HG03378 (cell line): ENCODE data around the gene EXOSC9.
A peak's percentile ranks its signal among the peaks of the same experiment; 100 is the strongest.

Experiments used
- ATAC-seq: cut with Tn5 transposase; IDR thresholded peaks from one replicate; pipeline ENCODE4 v1.9.1; 2021; ENCODE audit warnings: mild to moderate bottlenecking, moderate library complexity; ENCODE audit not compliant: unreplicated experiment

The EXOSC9 gene

GRCh38 chr4:121788896-121789295, 12.2 kb upstream of the EXOSC9 start:
- peak; percentile 81 for ATAC-seq

DNA sequence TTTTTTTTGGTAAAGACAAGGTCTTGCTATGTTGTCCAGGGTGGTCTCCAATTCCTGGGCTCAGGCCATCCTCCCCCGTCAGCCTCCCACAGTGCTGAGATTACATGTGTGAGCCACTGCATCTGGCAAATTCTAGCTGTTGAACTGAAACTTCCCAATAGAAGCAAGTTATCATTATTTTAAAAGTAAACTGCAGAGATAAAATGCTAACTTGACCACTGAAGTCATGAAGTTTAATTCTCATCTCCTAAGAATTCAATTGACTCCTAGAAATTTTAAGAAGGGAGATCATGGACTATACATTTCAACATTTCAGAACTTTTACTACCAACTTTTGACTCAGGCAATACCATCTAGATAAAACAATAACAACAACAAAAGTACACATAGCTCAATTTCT, 11.7 kb upstream of the EXOSC9 start:
- ATAC-seq: no peak

GRCh38 chr4:121789960-121790829, 10.9 kb upstream of the EXOSC9 start:
- ATAC-seq: no peak

- no peak for ATAC-seq
Measured at GRCh38 chr4:121790976-121791375, 10.1 kb upstream of the EXOSC9 start.

GRCh38 chr4:121791481-121791880, 9.6 kb upstream of the EXOSC9 start:
- ATAC-seq: no peak

DNA sequence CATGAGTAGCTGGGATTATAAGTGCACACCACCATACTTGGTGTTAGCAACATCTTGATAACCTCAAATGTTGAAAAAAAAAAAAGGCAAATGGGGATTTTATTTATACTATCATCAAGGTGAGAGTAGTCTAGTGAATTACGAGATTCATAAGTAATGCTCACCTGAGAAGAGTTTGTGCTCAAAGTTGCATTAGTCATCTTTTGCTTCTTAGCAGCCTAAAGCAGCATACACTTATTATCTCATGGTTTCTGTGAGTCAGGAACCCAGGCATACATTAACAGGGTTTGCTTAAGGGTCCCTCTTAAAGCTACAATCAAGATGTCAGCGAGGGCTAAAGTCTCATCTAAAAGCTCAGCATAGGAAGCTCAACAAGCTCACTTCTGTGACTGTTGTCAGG, 8.2 kb upstream of the EXOSC9 start:
- no peak for ATAC-seq

DNA sequence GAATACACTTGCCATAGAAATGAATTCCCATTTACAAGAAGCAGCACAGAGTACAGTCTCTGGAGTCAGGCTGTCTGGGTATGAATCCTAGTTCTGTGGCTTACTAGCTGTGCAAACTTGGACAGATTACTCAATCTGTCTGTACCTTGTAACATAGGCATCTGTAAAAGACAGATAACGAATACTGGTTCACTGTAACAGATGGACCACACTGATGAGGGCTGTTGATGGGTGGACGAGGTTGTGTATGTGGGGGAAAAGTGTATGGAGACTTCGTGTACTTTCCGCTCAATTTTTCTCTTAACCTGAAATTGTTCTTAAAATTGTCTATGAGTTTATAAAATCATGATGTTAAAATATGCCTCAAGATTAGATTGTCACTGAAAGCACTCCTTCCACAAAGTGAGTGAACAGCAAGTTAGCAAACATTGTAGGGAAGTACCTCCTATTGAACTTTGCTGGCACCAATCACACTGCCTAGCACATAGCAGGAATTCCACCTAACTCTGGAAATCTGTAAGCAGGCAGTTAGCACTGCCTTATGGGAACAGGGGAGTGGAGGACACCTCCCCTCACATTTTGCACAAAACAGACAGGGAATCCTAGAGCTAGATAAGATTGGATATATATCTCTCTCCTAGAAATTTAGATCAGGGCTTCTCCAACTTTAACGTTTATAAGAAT, 6.5 kb upstream of the EXOSC9 start:
- no peak for ATAC-seq

DNA sequence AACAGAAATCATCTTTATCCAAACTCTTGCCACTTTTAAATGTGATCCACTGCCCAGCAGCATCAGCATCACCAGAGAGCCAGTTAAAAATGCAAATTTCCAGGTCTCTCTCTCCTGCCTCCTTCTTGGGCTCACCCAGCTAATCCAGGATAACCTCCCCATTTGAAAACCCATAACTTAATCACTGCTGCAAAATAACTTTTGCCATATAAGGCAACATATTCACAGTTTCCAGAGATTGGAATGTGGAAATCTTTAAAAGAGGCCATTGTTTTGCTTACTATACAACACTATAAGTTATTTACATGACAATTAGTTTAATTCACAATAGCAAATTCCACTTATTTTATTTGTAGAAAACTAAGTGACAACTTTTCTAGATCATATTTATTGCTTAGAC, 4.8 kb upstream of the EXOSC9 start:
- ATAC-seq: no peak

DNA sequence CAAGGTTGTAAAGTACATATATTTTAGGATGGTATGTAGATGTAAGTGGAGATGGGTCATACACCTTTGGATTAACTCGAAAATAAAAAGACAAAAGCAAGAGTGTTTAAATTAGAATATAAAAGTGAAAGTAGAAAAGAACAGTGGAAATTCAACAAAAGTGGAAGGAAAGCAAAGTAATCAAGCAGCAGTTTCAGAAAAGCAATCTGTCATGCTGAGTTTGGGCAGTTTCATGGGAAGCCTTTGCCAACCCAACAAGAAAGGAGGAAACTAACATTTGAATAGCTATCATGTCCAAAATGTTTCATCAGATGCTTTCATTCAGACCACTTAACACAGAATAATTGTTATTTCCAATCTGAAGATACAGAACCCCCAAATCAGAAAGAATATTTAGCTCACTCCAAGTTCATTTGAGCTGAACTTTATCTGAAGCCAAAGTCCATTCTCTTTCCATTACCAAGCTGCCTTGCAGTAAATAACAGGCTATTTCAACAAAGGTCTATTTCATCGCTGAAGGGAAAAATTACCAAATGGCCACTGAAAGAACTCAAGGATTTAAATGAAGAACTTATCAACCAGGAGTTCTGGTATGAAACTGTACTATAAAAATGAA, 1.8 kb upstream of the EXOSC9 start:
- no peak for ATAC-seq

DNA sequence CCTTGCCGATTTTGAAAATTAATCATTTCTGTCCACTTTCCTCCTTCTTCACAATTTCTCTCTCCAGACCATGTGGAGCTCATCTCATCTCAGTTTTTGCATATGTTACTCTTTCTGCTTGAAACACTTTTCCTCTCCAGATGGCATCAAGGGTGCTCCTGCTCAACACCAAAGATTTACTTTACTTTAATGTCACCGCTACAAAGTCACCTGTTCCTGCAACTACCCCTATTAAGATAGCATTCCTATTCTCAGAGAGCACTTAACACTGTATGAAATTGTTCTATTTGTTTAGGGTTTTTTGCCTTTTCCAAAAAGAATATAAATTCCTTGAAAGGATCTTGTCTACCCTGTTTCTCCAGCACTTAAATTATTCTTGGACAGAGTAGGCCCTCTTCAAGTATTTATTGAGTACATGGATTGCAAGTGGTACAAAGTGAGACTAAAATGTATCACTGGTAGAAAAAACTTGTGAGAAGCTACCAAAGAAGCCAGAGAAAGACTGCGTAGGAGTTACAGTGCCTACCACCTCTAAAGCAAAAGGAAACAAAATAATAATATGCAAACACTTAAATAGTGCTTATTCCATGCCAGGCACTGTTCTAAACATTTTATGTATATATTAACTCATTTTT, 1.1 kb upstream of the EXOSC9 start:
- no peak for ATAC-seq

- ATAC-seq: peak; percentile 12
Measured at GRCh38 chr4:121800638-121800960, 524 bp upstream of the EXOSC9 start.

DNA sequence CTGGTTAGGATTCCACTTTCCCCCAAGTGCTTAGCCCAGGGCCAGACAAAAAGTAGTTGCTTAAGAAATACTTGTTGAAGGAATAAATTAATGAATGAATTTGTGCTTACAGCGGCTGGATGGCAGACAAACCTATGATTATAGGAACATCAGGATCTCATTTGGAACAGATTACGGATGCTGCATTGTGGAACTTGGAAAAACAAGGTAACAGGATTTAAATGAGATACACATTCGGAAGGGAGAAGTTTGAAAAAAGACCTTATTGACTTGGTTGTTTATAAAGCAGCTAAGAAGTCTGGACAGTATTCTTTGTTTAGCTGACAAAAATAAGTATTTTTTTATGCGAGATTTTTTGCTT, 572 bp downstream of the EXOSC9 start:
- no peak for ATAC-seq

GRCh38 chr4:121806411-121806810, 5.3 kb downstream of the EXOSC9 start:
- no peak for ATAC-seq

- ATAC-seq: no peak
Measured at GRCh38 chr4:121811122-121811521, 10.0 kb downstream of the EXOSC9 start.

DNA sequence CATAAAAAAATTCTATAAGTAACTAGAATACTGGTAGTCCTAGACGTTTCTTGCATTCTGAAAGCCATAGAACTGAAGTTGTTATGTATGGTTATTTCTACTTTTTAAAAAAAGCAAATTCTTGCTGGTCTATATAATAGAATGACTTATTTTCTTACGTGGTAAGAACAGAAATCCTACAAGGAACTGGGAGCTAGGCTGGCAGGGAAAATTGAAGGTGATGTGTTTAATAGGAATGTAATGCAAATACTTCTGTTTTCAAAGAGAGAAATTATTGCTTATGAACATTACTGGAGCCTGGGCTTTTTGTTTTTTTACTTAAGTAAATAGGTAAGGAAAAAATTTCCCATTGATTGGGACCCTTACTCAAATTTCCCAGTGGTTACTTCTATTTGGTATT, 13.6 kb downstream of the EXOSC9 start:
- no peak for ATAC-seq

- ATAC-seq: no peak
Measured at GRCh38 chr4:121817006-121817405, 15.9 kb downstream of the EXOSC9 start.

DNA sequence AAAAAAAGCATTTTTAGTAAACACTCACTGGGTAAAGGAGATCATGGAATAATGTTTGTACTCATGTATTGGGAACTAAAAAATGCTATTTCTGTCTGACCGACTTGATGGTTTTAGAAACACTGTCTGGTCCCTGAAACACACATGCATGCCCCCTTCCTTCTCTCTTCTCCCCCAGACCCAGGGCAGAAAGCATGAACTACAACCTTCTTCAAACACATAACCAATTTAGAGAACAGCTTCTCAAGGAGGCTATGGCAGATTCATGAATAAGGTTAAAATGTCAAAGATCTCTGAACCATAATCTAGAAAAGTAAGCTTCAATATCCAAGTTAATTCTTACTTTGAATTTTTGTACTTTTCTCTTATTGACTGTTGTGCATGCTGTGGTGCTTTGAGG, 16.6 kb downstream of the EXOSC9 start:
- no peak for ATAC-seq

- ATAC-seq: no peak
Measured at GRCh38 chr4:121818215-121818614, 17.1 kb downstream of the EXOSC9 start.

DNA sequence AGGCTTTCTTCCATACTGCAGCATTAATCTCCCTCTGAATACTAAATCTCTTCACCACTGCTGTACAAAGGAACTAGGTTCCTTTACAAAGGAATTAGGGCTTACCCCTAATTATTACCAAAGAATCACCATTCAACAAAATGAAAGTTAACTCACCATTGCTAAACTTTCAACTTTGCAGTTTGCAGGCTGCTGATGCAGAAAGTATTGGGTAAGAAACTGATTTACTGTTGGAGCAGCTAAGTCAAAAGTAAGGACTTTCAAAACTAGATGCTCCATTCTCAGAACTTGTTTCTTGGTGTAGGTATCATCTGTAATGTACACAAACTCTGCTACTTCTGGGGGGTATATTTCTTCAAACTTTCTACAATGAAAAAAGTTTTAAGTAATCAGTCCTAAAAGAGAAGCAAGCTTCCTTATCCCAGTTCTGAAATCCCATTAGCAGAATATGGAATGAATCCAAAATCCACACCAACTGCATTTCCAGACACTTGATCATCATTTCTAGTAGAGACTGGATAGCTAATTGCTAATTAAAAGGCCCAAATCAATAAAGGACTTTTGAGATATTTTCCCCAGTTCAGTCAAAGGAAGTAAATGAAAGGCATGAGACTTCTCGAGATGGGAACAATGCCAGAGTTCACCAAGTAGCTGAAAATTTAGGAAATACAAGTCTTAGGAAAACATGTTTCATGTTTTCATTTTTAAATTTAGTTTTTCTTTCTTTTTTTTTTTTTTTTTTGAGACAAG, 18.3 kb downstream of the EXOSC9 start:
- ATAC-seq: no peak

GRCh38 chr4:121822047-121822446, 20.9 kb downstream of the EXOSC9 start:
- no peak for ATAC-seq
